ENCODE results near the gene ROBO2.

DNA sequence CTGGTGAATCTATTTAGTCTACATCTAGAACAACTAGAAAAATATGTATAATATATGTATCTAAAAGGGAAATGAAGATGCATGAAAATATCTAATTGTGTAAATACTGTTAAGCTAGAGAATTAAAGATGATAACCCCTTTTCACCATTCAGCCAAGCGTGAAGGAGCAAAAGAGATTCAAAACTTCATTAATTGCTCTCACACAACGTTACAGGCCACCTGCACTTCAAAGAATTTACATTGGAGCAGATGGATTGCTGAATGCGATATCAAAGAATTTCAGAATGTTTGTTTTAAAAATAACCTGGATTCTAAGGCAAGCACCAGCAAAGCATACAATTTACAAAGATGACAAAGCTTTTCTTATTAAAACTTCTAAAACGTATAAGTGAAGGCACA lies 243.2 kb downstream of the ROBO2 start:
- no peak for TF ChIP-seq POLR2AphosphoS5 (IDR thresholded peaks at IDR 0.05)
- TF ChIP-seq, protein P1, sequence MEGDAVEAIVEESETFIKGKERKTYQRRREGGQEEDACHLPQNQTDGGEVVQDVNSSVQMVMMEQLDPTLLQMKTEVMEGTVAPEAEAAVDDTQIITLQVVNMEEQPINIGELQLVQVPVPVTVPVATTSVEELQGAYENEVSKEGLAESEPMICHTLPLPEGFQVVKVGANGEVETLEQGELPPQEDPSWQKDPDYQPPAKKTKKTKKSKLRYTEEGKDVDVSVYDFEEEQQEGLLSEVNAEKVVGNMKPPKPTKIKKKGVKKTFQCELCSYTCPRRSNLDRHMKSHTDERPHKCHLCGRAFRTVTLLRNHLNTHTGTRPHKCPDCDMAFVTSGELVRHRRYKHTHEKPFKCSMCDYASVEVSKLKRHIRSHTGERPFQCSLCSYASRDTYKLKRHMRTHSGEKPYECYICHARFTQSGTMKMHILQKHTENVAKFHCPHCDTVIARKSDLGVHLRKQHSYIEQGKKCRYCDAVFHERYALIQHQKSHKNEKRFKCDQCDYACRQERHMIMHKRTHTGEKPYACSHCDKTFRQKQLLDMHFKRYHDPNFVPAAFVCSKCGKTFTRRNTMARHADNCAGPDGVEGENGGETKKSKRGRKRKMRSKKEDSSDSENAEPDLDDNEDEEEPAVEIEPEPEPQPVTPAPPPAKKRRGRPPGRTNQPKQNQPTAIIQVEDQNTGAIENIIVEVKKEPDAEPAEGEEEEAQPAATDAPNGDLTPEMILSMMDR (IDR thresholded peaks at IDR 0.05), result no peak
